Fibroblast of the aortic adventitia (primary cell): ENCODE measurements around the gene DEPDC1B. TPM values are rescaled to one million over a fixed set of nuclear protein-coding genes. Genes with fewer than 3 reads are reported as not detected.

ENCODE experiments used
- DNase-seq: peaks from one replicate; pipeline ENCODE4 v3.0.0-alpha.2; 2010; ENCODE audit warnings: low read depth
- H3K4me3 ChIP-seq: 2 replicates; pipeline ENCODE4 v1.5.1; 2011; ENCODE audit warnings: low read depth, mild to moderate bottlenecking, control low read depth, low read length, moderate library complexity
- total RNA-seq: library from RNA; depleted of rRNA; stranded (reverse); fragments of >200 nt; gene quantifications from 2 replicates; pipeline ENCODE4 v1.2.3, GENCODE V29; 2012; ENCODE audit warnings: low replicate concordance
- TF ChIP-seq, protein P1 (sequence below): IDR thresholded peaks from 2 replicates; pipeline ENCODE4 v1.5.1; 2011; ENCODE audit warnings: mild to moderate bottlenecking, low read length, control low read depth, inconsistent platforms; ENCODE audit not compliant: insufficient read depth

The DEPDC1B gene
- total RNA-seq, 1 donor, result 8.0 TPM

DNA sequence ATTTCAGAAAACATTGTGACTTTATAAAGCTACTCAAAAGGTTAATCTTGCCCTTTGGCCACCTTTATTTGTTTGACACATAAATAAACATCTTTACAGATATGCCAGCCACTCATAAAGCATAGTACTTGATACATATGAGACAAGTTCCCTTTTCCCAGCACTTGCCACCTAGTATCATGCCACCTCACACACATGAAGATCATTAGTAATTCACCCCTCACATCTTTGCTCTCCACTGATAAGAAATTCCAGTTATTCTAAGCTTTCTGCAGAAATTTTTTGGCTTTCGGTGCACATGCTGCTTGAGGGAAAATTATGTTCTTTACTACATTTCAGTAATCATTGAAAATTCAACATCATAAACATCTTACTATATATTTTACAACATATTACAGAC is 59.1 kb downstream of the DEPDC1B start:
- no peak overlapping the region for H3K4me3 ChIP-seq
- TF ChIP-seq, protein P1, sequence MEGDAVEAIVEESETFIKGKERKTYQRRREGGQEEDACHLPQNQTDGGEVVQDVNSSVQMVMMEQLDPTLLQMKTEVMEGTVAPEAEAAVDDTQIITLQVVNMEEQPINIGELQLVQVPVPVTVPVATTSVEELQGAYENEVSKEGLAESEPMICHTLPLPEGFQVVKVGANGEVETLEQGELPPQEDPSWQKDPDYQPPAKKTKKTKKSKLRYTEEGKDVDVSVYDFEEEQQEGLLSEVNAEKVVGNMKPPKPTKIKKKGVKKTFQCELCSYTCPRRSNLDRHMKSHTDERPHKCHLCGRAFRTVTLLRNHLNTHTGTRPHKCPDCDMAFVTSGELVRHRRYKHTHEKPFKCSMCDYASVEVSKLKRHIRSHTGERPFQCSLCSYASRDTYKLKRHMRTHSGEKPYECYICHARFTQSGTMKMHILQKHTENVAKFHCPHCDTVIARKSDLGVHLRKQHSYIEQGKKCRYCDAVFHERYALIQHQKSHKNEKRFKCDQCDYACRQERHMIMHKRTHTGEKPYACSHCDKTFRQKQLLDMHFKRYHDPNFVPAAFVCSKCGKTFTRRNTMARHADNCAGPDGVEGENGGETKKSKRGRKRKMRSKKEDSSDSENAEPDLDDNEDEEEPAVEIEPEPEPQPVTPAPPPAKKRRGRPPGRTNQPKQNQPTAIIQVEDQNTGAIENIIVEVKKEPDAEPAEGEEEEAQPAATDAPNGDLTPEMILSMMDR, result no peak
- no peak for DNase-seq

DNA sequence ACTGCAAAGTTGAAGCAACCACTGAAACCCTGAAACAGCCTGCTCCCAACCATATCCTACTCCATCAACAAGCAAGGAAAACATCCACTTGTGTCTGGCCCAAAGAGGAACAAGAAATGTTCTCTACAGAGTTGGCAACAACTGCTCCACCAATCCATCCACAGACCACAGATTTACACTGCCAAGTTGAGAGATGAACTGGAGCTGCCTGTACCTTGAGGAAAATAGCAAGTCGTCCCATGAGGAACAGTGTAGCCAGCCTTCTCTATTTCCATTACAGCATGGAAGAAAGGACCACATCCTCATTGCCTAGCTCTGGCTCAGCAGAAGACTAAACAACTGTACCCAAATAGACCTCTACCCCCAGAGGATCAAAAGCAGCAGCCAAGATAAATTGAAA is 60.4 kb downstream of the DEPDC1B start:
- H3K4me3 ChIP-seq, result no peak overlapping the region
- DNase-seq, result peak; percentile 10
- TF ChIP-seq, protein P1, result no peak

DNA sequence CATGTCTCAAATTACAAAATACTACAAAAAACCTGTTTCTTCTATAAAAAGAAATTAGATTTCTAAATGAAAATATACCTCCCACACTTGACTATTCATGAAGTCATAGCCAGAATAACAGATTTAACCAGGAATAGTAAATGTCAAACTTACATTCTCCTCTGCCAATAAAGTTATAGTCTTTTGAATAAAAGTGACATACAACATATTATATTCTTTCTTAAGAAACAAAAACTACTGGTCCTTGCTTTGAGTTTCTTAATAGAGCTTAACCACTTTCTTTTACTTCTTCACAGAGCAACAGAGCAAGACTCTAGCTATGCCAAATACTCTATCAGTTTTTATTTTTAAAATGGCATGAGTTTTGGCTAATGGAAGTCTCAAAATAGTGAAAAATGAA is 61.7 kb downstream of the DEPDC1B start:
- TF ChIP-seq, protein P1, result no peak
- DNase-seq, result no peak
- no peak overlapping the region for H3K4me3 ChIP-seq

DNA sequence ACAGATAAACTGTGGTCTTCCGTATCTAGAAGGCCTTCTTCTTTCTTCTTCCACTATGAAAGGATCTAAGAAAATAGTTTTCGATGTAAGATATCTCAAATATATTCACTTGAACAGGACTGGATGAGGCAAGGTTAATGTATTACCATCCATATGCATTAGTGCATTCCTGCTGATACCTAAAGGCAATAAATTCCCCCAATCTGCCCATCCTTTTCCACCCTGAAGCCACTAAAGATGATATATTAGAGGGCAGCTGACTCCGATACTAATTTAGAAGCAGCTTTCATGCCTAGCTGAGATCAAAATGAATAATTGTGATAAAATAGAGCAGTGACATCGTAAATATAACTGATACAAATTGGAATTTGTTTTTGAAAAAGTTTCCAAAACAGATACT is 63.3 kb downstream of the DEPDC1B start:
- TF ChIP-seq, protein P1, result no peak
- no peak for DNase-seq

DNA sequence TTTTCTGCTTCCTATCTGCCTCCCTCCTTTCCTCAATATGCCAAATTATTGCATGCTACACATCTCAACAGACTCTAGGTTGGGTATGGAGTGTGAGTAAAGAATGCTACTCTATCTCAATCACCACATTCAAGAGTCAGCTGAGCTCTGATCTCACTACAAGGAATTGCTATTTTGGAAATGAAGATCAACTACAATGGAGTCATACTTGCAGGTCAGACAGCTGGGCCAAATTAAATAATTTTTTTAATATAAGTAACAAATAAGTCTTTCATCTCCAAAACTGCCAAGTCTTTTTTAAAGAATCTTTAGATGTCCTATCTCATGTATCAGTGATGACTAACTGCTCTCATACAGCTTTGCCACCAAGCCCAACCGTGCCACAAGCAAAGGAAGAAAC is 64.0 kb downstream of the DEPDC1B start:
- TF ChIP-seq, protein P1, result no peak
- DNase-seq, result peak; percentile 18
- H3K4me3 ChIP-seq, result no peak overlapping the region

More for the DNA sequence above, 63.3 kb downstream of the DEPDC1B start:
- H3K4me3 ChIP-seq, result no peak overlapping the region

DNA sequence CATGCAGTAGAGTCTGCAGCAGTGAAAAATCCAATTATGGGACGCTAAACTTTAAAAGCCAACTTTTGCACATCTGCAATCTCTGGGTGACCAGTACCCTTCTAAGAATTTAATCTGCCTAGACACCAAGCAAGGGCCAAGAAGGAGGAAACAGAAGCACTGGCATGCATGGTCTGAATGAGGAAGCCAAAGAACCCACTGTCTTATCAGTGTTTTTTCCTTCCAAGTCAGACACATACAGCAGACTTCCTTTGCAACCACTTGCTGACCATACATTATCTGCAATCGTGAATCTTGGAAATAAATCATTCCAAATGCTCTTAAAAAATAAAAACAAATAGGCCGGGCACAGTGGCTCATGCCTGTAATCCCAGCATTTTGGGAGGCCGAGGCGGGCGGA is 65.9 kb downstream of the DEPDC1B start:
- no peak overlapping the region for H3K4me3 ChIP-seq
- peak; percentile 58 for DNase-seq
- TF ChIP-seq, protein P1, result no peak

DNA sequence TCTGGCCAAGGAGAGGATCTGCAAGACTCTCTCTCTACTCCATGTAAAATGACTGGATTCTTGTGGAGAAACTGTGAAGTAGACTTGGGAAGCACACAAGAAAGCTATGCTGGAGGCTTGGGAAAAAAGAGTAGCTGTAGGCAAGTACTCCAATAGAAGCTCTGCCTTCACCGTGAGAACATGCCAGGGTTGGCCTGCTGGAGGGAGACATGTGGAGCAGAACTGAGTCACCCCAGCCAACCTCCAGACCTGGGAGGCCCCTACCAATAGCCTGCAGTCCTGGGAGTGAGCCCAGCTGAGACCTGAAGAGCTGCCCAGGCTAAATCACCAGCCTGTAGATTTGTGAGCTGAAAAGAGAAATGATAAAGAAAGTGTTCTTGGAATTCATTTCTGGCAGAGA is 66.6 kb downstream of the DEPDC1B start:
- DNase-seq, result peak; percentile 96
- no peak overlapping the region for H3K4me3 ChIP-seq
- TF ChIP-seq, protein P1, result no peak
